Activated CD8-positive, alpha-beta memory T cell treated with anti-CD3 and anti-CD28 coated beads, Interleukin-2, amount 10 ng/mL, durations not matched to agents 7 days and 5 days (primary cell): ENCODE data around the gene SRSF12. TPM values are rescaled to one million over a fixed set of nuclear protein-coding genes. Genes with fewer than 3 reads are reported as not detected.

ENCODE experiments used
- ATAC-seq: fragments of 150-1000 bp; cut with Tn5 transposase; one replicate; pipeline ENCODE4 v1.10.0; 2021; ENCODE audit warnings: moderate library complexity
- CTCF ChIA-PET: fragments of 350-600 bp; sonication (Branson Sonifier 250); formaldehyde crosslinking; loops from one replicate; lab custom pipeline; 2021; ENCODE audit warnings: antibody characterized with exemption; lab: Charles Lee
- DNase-seq: peaks from one replicate; pipeline ENCODE4 v3.0.0-alpha.2; 2020
- H3K27ac Mint-ChIP-seq: one replicate; pipeline ENCODE4 v1.8.0; 2021; ENCODE audit warnings: mild to moderate bottlenecking, mixed read lengths
- H3K27me3 Mint-ChIP-seq: one replicate; pipeline ENCODE4 v1.8.0; 2021; ENCODE audit warnings: mixed read lengths
- H3K36me3 Mint-ChIP-seq: one replicate; pipeline ENCODE4 v1.8.0; 2021; ENCODE audit warnings: mild to moderate bottlenecking, mixed read lengths
- H3K4me1 Mint-ChIP-seq: one replicate; pipeline ENCODE4 v1.8.0; 2021; ENCODE audit warnings: mixed read lengths
- H3K4me3 Mint-ChIP-seq: one replicate; pipeline ENCODE4 v1.8.0; 2021; ENCODE audit warnings: mild to moderate bottlenecking, moderate library complexity, mixed read lengths
- H3K9me3 Mint-ChIP-seq: one replicate; pipeline ENCODE4 v1.8.0; 2022; ENCODE audit warnings: low read depth, mixed read lengths
- total RNA-seq, 2 experiments: library from RNA; stranded (reverse); gene quantifications; one replicate each; pipeline ENCODE4 v1.2.3, GENCODE V29; 2021

SRSF12 gene
- not detected for total RNA-seq

DNA sequence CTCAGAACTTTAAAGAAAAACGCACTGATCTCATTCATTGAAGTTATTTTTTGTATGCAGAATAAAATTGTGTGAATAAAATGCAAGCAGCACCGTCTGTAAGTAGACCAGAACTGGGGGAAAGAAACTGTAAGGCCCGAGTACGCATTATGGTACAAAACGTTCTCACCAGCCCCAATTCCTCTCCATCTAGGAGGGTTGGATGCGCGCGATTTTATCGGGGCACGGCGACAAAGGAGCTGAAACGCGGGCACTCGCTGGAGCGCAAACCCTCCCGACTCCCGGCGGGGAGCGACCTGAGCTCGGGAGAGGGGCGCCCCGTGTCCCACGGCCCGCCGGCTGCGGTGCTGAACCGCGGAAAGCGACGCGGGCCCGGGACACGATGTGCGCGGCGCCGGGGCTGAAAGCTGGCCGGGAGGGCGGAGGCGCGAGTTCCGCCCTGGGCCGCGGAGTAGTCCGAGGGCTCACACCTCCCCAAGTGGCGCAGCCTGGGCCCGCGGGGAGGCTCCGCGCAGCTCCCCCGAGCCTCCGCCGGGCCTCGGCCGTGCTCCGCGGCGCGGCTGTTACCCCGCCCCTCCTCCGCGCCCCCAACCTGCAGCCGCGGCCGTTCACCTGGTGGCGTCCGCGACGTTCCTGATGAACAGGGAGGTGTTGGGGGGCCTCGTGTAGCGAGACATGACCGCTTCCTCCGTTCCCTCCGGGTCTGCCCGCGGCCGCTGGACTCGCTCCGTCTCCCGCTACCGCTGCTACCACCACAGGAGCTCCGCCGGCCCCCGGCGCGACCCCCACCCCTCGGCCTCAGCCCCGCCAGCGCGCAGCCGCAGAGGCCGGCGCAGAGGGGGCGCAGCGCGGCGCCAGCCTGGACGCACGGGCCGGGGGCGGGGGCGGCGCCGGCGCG is at the start of gene SRSF12:
Gene SRSF12 (minus strand): TSS at position 861 of the 898 bp plus-strand sequence. CDS start 184 bp downstream, at position 677.
- Mint-ChIP-seq H3K27me3 (peaks cover 29% of the 10 kb centered on the region), H3K4me1 (peaks cover 5% of the 10 kb centered on the region), H3K9me3 (no peaks in the 10 kb centered on the region), H3K4me3 (peak within 1 kb of the TSS; percentile 74), H3K36me3 (no peaks in the 10 kb centered on the region), H3K27ac (no peak within 1 kb of the TSS)
- CTCF ChIA-PET: interaction anchor here (0.8 to 2.4 kb wide), 9 partner anchors 9 to 135 kb away, joined by 3 to 8 read pairs (median 4); partner anchors contain the start of genes PM20D2 and PNRC1
- peak; percentile 94 for ATAC-seq
- DNase-seq: peak; percentile 50

- Mint-ChIP-seq H3K27ac (no peak overlapping the region), H3K27me3 (no peaks in the 10 kb centered on the region), H3K9me3 (no peaks in the 10 kb centered on the region), H3K36me3 (peaks cover 24% of the 10 kb centered on the region), H3K4me3 (no peak overlapping the region), H3K4me1 (no peaks in the 10 kb centered on the region)
- DNase-seq: no peak
- ATAC-seq: no peak
- CTCF ChIA-PET: no interaction called here
These were observed 44.1 kb upstream of the SRSF12 start for GRCh38 chr6:89162047-89162371.

GRCh38 chr6:89161326-89162046 is 43.6 kb upstream of the SRSF12 start:
- CTCF ChIA-PET: no interaction called here
- Mint-ChIP-seq H3K27me3 (no peaks in the 10 kb centered on the region), H3K4me3 (no peak overlapping the region), H3K9me3 (no peaks in the 10 kb centered on the region), H3K27ac (no peak overlapping the region), H3K4me1 (no peaks in the 10 kb centered on the region), H3K36me3 (peaks cover 25% of the 10 kb centered on the region)
- no peak for ATAC-seq
- no peak for DNase-seq

- Mint-ChIP-seq H3K27me3 (no peaks in the 10 kb centered on the region), H3K9me3 (no peaks in the 10 kb centered on the region), H3K27ac (no peak overlapping the region), H3K4me3 (no peak overlapping the region), H3K4me1 (no peaks in the 10 kb centered on the region), H3K36me3 (peaks cover 27% of the 10 kb centered on the region)
- ATAC-seq: no peak
- CTCF ChIA-PET: no interaction called here
- no peak for DNase-seq
These were observed 42.6 kb upstream of the SRSF12 start for GRCh38 chr6:89160331-89161092.

DNA sequence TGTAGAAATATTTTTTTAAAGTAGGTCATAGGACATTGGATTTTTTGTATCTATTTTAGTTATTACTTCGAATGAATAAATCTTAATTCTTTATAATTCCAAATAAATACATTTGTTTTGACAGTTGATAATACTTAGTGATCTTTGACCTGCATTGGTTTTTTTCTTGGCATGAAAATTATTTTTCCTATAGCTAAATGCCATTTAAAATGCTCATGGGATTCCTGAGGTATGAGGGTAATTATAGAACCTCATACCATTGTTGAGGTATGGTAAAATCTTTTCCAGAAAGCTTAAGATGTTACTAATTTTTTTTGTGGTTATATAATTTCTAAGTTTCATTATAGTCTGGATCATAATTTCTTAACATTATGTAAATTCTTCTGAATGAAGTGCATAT is 36.3 kb upstream of the SRSF12 start:
- CTCF ChIA-PET: no interaction called here

GRCh38 chr6:89148016-89148750 is 30.3 kb upstream of the SRSF12 start:
- Mint-ChIP-seq H3K36me3 (peaks cover 26% of the 10 kb centered on the region), H3K4me1 (peaks cover 39% of the 10 kb centered on the region), H3K4me3 (no peak overlapping the region), H3K27ac (no peak overlapping the region), H3K9me3 (no peaks in the 10 kb centered on the region), H3K27me3 (peaks cover 10% of the 10 kb centered on the region)
- CTCF ChIA-PET: interaction anchor here (1.0 to 3.7 kb wide), 3 partner anchors 8 to 217 kb away, joined by 3 to 20 read pairs (median 3); no protein-coding TSS in a partner anchor
- DNase-seq (no peak), ATAC-seq (no peak)

More for the DNA sequence above, 36.3 kb upstream of the SRSF12 start:
- H3K27ac Mint-ChIP-seq: no peak overlapping the region
- no peaks in the 10 kb centered on the region for H3K27me3 Mint-ChIP-seq
- H3K36me3 Mint-ChIP-seq: peaks cover 31% of the 10 kb centered on the region
- H3K9me3 Mint-ChIP-seq: no peaks in the 10 kb centered on the region
- ATAC-seq (no peak), DNase-seq (no peak)
- H3K4me1 Mint-ChIP-seq: peaks cover 6% of the 10 kb centered on the region
- no peak overlapping the region for H3K4me3 Mint-ChIP-seq

DNA sequence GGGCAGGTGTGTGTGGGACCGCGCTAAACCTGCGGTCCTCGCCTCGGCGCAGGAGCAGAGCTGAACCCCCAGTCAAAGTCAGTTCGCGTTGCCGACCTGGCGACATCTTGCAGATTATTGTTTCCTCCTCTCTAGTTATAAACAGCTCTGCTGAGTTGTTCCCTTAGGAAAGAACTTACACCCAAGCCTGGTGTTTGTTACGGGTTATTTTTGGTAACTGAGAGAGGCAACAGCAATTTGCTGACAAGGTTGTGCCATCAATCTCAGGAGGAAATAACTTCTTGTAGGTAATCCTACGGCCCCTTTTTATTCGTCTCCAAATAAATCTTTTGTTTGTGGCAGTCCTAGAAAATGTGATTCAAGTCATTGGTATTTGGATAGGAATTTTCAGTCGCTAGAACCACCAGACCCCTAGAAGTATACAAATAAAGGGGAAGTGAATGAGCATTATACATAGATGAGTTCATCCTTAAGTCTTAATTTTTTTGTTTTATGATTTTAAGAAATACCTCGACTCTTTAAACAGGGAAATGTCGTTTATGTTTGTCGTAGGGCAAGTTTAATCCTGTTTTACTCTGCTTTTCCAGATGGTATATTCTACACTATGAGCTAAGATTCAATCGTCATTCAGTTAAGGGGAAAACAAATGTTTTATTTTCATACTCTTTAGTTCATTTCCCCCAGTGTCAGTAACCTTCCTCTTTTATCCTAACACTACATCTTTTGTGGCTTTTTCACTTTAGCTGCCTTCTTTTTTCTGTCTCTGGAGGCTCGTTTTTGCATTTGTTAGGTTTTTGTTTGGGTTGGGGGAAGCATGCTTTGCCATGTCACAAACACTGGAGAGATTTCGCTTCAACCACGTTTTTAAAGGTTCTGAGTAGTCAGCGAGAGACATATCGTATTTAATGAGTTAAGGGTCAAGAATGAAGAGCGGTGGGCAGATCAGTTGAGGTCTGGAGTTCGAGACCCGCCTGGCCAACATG is 29.1 kb upstream of the SRSF12 start:
- Mint-ChIP-seq H3K27ac (peak overlapping the region; percentile 82), H3K36me3 (peaks cover 23% of the 10 kb centered on the region), H3K9me3 (no peaks in the 10 kb centered on the region), H3K27me3 (peaks cover 10% of the 10 kb centered on the region), H3K4me3 (peak overlapping the region; percentile 81), H3K4me1 (peaks cover 39% of the 10 kb centered on the region)
- CTCF ChIA-PET: interaction anchor here (1.0 to 3.7 kb wide), 7 partner anchors 9 to 222 kb away, joined by 3 to 23 read pairs (median 8); partner anchors contain the start of genes PNRC1 and SRSF12
- DNase-seq (no peak), ATAC-seq (no peak)

DNA sequence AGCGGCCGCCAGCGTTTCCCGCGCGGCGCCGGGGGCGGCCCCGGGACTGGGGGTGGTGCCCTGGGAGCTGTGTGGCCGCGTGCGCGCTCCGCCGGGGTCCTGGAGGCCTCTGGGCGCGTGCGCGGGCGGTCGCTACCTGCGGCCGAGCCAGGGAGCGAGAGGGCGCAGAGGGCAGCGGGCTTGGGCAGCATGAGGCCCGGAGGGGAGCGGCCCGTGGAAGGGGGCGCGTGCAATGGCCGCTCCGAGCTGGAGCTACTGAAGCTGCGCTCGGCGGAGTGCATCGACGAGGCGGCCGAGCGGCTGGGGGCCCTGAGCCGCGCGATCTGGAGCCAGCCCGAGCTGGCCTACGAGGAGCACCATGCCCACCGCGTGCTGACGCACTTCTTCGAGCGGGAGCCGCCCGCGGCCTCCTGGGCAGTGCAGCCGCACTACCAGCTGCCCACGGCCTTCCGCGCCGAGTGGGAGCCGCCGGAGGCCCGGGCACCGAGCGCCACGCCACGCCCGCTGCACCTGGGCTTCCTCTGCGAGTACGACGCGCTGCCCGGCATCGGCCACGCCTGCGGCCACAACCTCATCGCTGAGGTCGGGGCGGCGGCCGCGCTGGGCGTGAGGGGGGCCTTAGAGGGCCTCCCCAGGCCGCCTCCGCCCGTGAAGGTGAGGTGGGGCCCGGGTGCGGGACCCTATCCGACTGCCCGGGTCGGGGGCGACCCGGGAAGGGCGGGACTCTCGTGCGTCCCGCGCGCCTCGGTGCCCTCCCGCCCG is 28.3 kb upstream of the SRSF12 start, which contains the start of gene PM20D2:
Gene PM20D2 (plus strand): TSS at position 100 of the 762 bp plus-strand sequence. CDS start 90 bp downstream, at position 190.
- ATAC-seq: peak; percentile 85
- Mint-ChIP-seq H3K4me3 (peak within 1 kb of the TSS; percentile 84), H3K36me3 (peaks cover 20% of the 10 kb centered on the region)

DNA sequence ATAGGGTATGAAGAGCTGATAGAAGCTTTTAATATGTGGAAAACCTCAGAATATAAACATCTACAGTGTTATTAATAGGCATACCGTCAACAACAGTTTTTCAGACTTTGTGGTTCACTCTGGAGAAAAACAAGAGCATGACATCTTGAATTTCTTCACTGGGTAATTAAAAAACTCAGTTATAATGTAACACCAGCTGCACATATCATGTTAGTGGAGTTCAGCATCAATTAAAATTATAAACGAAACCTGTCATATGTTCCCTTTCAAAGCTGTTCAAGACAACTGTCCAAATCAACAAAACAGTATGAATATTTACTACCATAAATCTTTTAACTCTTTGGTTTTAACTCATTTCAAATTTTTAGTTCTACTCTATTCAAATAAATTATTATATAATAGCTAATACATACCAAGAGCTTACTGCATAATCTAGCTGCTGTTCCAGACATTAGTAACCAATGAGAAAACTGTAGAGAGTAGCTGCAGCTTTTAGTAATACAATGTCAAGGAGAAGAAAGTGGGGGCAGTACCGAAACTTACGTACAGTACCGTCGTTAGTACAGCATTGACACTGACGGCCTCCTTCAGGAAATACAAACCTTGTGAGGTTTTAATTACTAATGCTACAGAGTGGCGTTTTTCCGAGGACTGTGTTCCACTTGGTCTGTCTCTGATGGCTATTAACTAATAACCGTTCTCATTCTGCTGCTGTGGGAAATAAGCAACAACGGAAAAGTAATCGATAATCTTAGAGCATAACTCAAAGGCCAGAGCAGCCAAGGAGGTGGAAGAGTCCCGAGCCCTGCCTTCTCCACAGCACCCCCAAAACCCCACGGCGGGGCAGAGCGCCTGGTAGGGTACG is 27.5 kb upstream of the SRSF12 start:
- Mint-ChIP-seq H3K4me3 (peak overlapping the region; percentile 84), H3K36me3 (peaks cover 20% of the 10 kb centered on the region), H3K4me1 (peaks cover 37% of the 10 kb centered on the region), H3K27ac (peak overlapping the region; percentile 97), H3K9me3 (no peaks in the 10 kb centered on the region), H3K27me3 (peaks cover 10% of the 10 kb centered on the region)
- DNase-seq: peak; percentile 61
- CTCF ChIA-PET: interaction anchor here (1.1 to 3.7 kb wide), 8 partner anchors 7 to 224 kb away, joined by 3 to 23 read pairs (median 6); partner anchors contain the start of genes PNRC1 and SRSF12
- peak; percentile 63 for ATAC-seq

More for the DNA sequence above, 28.3 kb upstream of the SRSF12 start, which contains the start of gene PM20D2:
- peaks cover 37% of the 10 kb centered on the region for H3K4me1 Mint-ChIP-seq
- CTCF ChIA-PET: interaction anchor here (1.1 to 3.7 kb wide), 7 partner anchors 8 to 223 kb away, joined by 3 to 23 read pairs (median 8); partner anchors contain the start of genes PNRC1 and SRSF12
- peak within 1 kb of the TSS; percentile 97 for H3K27ac Mint-ChIP-seq
- peaks cover 10% of the 10 kb centered on the region for H3K27me3 Mint-ChIP-seq
- H3K9me3 Mint-ChIP-seq: no peaks in the 10 kb centered on the region
- peak; percentile 78 for DNase-seq

- Mint-ChIP-seq H3K27ac (no peak overlapping the region), H3K4me3 (no peak overlapping the region), H3K27me3 (peaks cover 10% of the 10 kb centered on the region), H3K9me3 (no peaks in the 10 kb centered on the region), H3K36me3 (peaks cover 12% of the 10 kb centered on the region), H3K4me1 (peaks cover 35% of the 10 kb centered on the region)
- CTCF ChIA-PET: interaction anchor here (1.0 to 3.7 kb wide), 5 partner anchors 22 to 162 kb away, joined by 3 to 23 read pairs (median 5); no protein-coding TSS in a partner anchor
- DNase-seq (no peak), ATAC-seq (no peak)
These were observed 26.6 kb upstream of the SRSF12 start for GRCh38 chr6:89144354-89144906.
